Measurements from ENCODE around the gene TTLL6. TPM values are rescaled to one million over a fixed set of nuclear protein-coding genes. Genes with fewer than 3 reads are reported as not detected.

The TTLL6 gene
- total RNA-seq, 4 donors from 2014 or later: 0.34 to 1.2 (median 0.89) TPM

GRCh38 chr17:48779421-48779820 lies 37.6 kb downstream of the TTLL6 start:
- no peaks in the 10 kb centered on the region for H3K36me3 ChIP-seq
- no peak for DNase-seq
- H3K27me3 ChIP-seq: no peaks in the 10 kb centered on the region
- no peak for TF ChIP-seq POLR2A (IDR thresholded peaks at IDR 0.05)
- no peak for TF ChIP-seq CTCF (IDR thresholded peaks at IDR 0.05)
- H3K9me3 ChIP-seq: no peaks in the 10 kb centered on the region
- H3K27ac ChIP-seq: no peak overlapping the region
- no peaks in the 10 kb centered on the region for H3K4me1 ChIP-seq
- intact Hi-C loops (cut with DNase I): no loop called here
- H3K4me3 ChIP-seq (replicated peaks in 1 of 3): no peak overlapping the region

- TF ChIP-seq CTCF (IDR thresholded peaks at IDR 0.05) (no peak), POLR2A (IDR thresholded peaks at IDR 0.05) (no peak)
- Histone ChIP-seq H3K4me3 (replicated peaks in 1 of 3) (no peak overlapping the region), H3K36me3 (no peaks in the 10 kb centered on the region), H3K4me1 (no peaks in the 10 kb centered on the region), H3K9me3 (no peaks in the 10 kb centered on the region), H3K27me3 (no peaks in the 10 kb centered on the region), H3K27ac (no peak overlapping the region)
- DNase-seq: no peak
- intact Hi-C loops (cut with DNase I): no loop called here
Measured at GRCh38 chr17:48776602-48777001, 40.4 kb downstream of the TTLL6 start.

- 82 to 87% methylated on average over 3 of the region's 3 CpGs for whole genome bisulfite sequencing, 2 donors
- no peak for TF ChIP-seq CTCF (IDR thresholded peaks at IDR 0.05)
- no peak for TF ChIP-seq POLR2A (IDR thresholded peaks at IDR 0.05)
- no peak for DNase-seq
Measured at GRCh38 chr17:48773245-48773644, 43.8 kb downstream of the TTLL6 start.

GRCh38 chr17:48770954-48771353 lies 46.1 kb downstream of the TTLL6 start:
- DNase-seq: no peak
- Histone ChIP-seq H3K27ac (no peak overlapping the region), H3K27me3 (no peaks in the 10 kb centered on the region), H3K9me3 (no peaks in the 10 kb centered on the region), H3K36me3 (no peaks in the 10 kb centered on the region), H3K4me1 (no peaks in the 10 kb centered on the region), H3K4me3 (replicated peaks in 1 of 3) (no peak overlapping the region)
- no peak for TF ChIP-seq CTCF (IDR thresholded peaks at IDR 0.05)
- no peak for TF ChIP-seq POLR2A (IDR thresholded peaks at IDR 0.05)
- 65 to 68% methylated on average over 3 of the region's 3 CpGs for WGBS, 2 donors
- intact Hi-C loops (cut with DNase I): no loop called here

More at GRCh38 chr17:48773245-48773644, 43.8 kb downstream of the TTLL6 start:
- Histone ChIP-seq H3K9me3 (no peaks in the 10 kb centered on the region), H3K36me3 (no peaks in the 10 kb centered on the region), H3K27me3 (no peaks in the 10 kb centered on the region), H3K4me3 (replicated peaks in 1 of 3) (no peak overlapping the region), H3K4me1 (no peaks in the 10 kb centered on the region), H3K27ac (no peak overlapping the region)
- intact Hi-C loops (cut with DNase I): no loop called here

GRCh38 chr17:48769009-48769675 lies 47.9 kb downstream of the TTLL6 start:
- no peaks in the 10 kb centered on the region for H3K9me3 ChIP-seq
- no peak overlapping the region for H3K27ac ChIP-seq
- intact Hi-C loops (cut with DNase I): no loop called here
- DNase-seq: no peak
- no peaks in the 10 kb centered on the region for H3K27me3 ChIP-seq
- H3K4me1 ChIP-seq: no peaks in the 10 kb centered on the region
- no peaks in the 10 kb centered on the region for H3K36me3 ChIP-seq
- no peak overlapping the region for H3K4me3 ChIP-seq (replicated peaks in 1 of 3)
- no peak for TF ChIP-seq POLR2A (IDR thresholded peaks at IDR 0.05)
- no peak for TF ChIP-seq CTCF (IDR thresholded peaks at IDR 0.05)
- WGBS, 2 donors: 88 to 96% methylated on average over 5 of the region's 5 CpGs

Measured in thyroid gland (tissue), 4 donors.